CD14-positive monocyte (primary cell): ENCODE data around the gene ANO7. TPM values are rescaled to one million over a fixed set of nuclear protein-coding genes. Genes with fewer than 3 reads are reported as not detected.
A peak's percentile ranks its signal among the peaks of the same experiment; 100 is the strongest.

Experiments used
- DNase-seq, 3 donors: peaks; one replicate each; pipeline ENCODE4 v3.0.0-alpha.2; 2011 to 2022
- H2AFZ ChIP-seq: 2 replicates; pipeline ENCODE4 v1.6.0; 2012; ENCODE audit warnings: mild to moderate bottlenecking, low read depth, low read length, inconsistent platforms; ENCODE audit not compliant: insufficient read depth, poor library complexity, severe bottlenecking
- H3K27ac ChIP-seq, 2 donors: 1 replicate in 1 of 2; 2 replicates in 1 of 2; pipeline ENCODE4 v1.5.1; 2012 to 2013; ENCODE audit warnings: low read length in 2 of 2, control low read depth in 1 of 2, inconsistent platforms in 1 of 2, low read depth in 1 of 2, mild to moderate bottlenecking in 1 of 2
- H3K27me3 ChIP-seq, 2 donors: one replicate each; pipeline versions ENCODE4 v1.6.0 to v1.6.1; 2011 to 2013; ENCODE audit warnings: low read length in 2 of 2; ENCODE audit not compliant: control insufficient read depth in 2 of 2, insufficient read depth in 2 of 2
- H3K36me3 ChIP-seq, 2 donors: replicated peaks in 1 of 2; 1 replicate in 1 of 2; 2 replicates in 1 of 2; pipeline versions ENCODE4 v1.5.1 to v1.6.1; 2012 to 2013; ENCODE audit warnings: low read length in 2 of 2, control low read depth in 1 of 2, inconsistent platforms in 1 of 2, mild to moderate bottlenecking in 1 of 2; ENCODE audit not compliant: insufficient read depth in 2 of 2, control insufficient read depth in 1 of 2
- H3K4me1 ChIP-seq, 2 donors: 1 replicate in 1 of 2; 2 replicates in 1 of 2; pipeline versions ENCODE4 v1.5.1 to v1.6.1; 2012 to 2013; ENCODE audit warnings: low read length in 2 of 2, control low read depth in 1 of 2, inconsistent platforms in 1 of 2, mild to moderate bottlenecking in 1 of 2, moderate library complexity in 1 of 2; ENCODE audit not compliant: insufficient read depth in 2 of 2, control insufficient read depth in 1 of 2
- H3K4me2 ChIP-seq: replicated peaks from 2 replicates; pipeline ENCODE3; 2012; ENCODE audit warnings: low read length, moderate library complexity, mild to moderate bottlenecking; ENCODE audit not compliant: poor library complexity, severe bottlenecking; ENCODE audit errors: extremely low read depth
- H3K4me3 ChIP-seq, 3 experiments: fragments of 200-600 bp in 1 of 3; sonication (generic) in 1 of 3; replicated peaks in 1 of 3; 1 replicate in 2 of 3; 2 replicates in 1 of 3; pipeline ENCODE4 v1.5.1; 2011 to 2013; ENCODE audit warnings: low read length in 3 of 3, mild to moderate bottlenecking in 3 of 3, control low read depth in 2 of 3, low read depth in 2 of 3, inconsistent platforms in 1 of 3, moderate library complexity in 1 of 3
- H3K79me2 ChIP-seq: 2 replicates; pipeline ENCODE4 v1.6.0; 2012; ENCODE audit warnings: mild to moderate bottlenecking, control low read depth, inconsistent platforms, low read length, moderate library complexity; ENCODE audit not compliant: insufficient read depth
- H3K9ac ChIP-seq: 2 replicates; pipeline ENCODE4 v1.6.0; 2017; ENCODE audit warnings: low read length, mild to moderate bottlenecking; ENCODE audit not compliant: insufficient read depth, poor library complexity, severe bottlenecking
- H3K9me3 ChIP-seq, 2 donors: replicated peaks in 1 of 2; 1 replicate in 1 of 2; 2 replicates in 1 of 2; pipeline versions ENCODE4 v1.5.1 to v1.6.1; 2012 to 2013; ENCODE audit warnings: low read length in 2 of 2, control low read depth in 1 of 2; ENCODE audit not compliant: control insufficient read depth in 1 of 2, insufficient read depth in 1 of 2
- H4K20me1 ChIP-seq: 2 replicates; pipeline ENCODE4 v1.6.0; 2012; ENCODE audit warnings: mild to moderate bottlenecking, low read length, control low read depth, moderate library complexity; ENCODE audit not compliant: insufficient read depth
- H3K27ac Mint-ChIP-seq, 7 donors: one replicate each; pipeline ENCODE4 v1.8.0; 2020; ENCODE audit warnings: mild to moderate bottlenecking in 7 of 7, mixed read lengths in 7 of 7, moderate library complexity in 6 of 7, inconsistent platforms in 2 of 7
- H3K27me3 Mint-ChIP-seq, 3 donors: one replicate each; pipeline ENCODE4 v1.8.0; 2021 to 2022; ENCODE audit warnings: low read depth in 3 of 3, mild to moderate bottlenecking in 3 of 3, mixed read lengths in 3 of 3, moderate library complexity in 3 of 3, inconsistent platforms in 1 of 3
- H3K36me3 Mint-ChIP-seq, 2 donors: one replicate each; pipeline ENCODE4 v1.8.0; 2020; ENCODE audit warnings: mixed read lengths in 2 of 2, inconsistent platforms in 1 of 2, mild to moderate bottlenecking in 1 of 2
- H3K4me1 Mint-ChIP-seq: one replicate; pipeline ENCODE4 v1.8.0; 2020; ENCODE audit warnings: mild to moderate bottlenecking, mixed read lengths
- H3K4me3 Mint-ChIP-seq, 2 donors: one replicate each; pipeline ENCODE4 v1.8.0; 2020; ENCODE audit warnings: mild to moderate bottlenecking in 2 of 2, mixed read lengths in 2 of 2, moderate library complexity in 1 of 2
- H3K9me3 Mint-ChIP-seq, 7 donors: one replicate each; pipeline ENCODE4 v1.8.0; 2020 to 2022; ENCODE audit warnings: mixed read lengths in 7 of 7, mild to moderate bottlenecking in 6 of 7, moderate library complexity in 6 of 7, inconsistent platforms in 2 of 7
- WGBS: methylation state at CpG from one replicate; pipeline ENCODE4 v1.1.5; 2013; ENCODE audit warnings: missing lambda C conversion rate; ENCODE audit not compliant: insufficient coverage; 5-methylcytosine and 5-hydroxymethylcytosine counted together
- intact Hi-C, 2 donors: fragments of 100-400 bp; cut with micrococcal nuclease; formaldehyde crosslinking; loops; one replicate each; pipeline versions ENCODE4 v1.15.0 to v1.15.1; 2023
- polyA plus RNA-seq, 3 donors: library from polyadenylated mRNA; depleted of rRNA in 1 of 3; unstranded in 2 of 3; stranded (reverse) in 1 of 3; fragments of 300-500 nt in 2 of 3; fragments of >200 nt in 1 of 3; fragmentation: Illumina TruSeq in 2 of 3; gene quantifications; 1 replicate in 2 of 3; 2 replicates in 1 of 3; pipeline ENCODE4 v1.2.3, GENCODE V29; 2012 to 2021
- TF ChIP-seq, protein P1 (sequence below): fragments of 200-600 bp; IDR thresholded peaks from one replicate; pipeline ENCODE4 v1.8.0; 2022; ENCODE audit warnings: antibody characterized with exemption, mild to moderate bottlenecking

Gene ANO7
- polyA plus RNA-seq, 3 donors: 0.03 TPM; not detected in 2

DNA sequence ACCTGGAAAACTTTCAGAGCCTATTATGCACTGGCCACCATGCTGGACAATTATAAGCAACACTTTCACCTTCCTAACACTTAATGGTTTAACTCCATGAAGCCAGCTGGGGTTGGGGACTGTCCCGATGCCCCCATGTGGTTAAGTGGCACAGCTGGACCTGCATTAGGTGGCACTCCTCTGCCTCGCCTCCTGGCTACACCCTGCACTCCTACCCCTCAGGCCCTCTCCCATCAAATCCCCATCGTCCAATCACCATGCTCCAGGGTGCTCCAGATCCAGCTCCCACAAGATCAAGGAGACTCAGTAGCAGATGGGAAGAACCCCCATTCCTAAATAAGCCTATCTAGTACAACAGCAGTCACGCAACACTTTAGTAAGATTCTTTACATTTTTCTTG, 73.2 kb downstream of the ANO7 start:
- Histone ChIP-seq H3K27ac (no peak overlapping the region), H3K4me1 (no peaks in the 10 kb centered on the region), H4K20me1 (peaks cover 53% of the 10 kb centered on the region), H3K36me3 (peaks cover 89 to 99% of the 10 kb centered on the region in 2 donors), H3K4me2 (no peak overlapping the region), H3K4me3 (no peak overlapping the region), H3K27me3 (no peaks in the 10 kb centered on the region), H3K79me2 (peaks cover 26% of the 10 kb centered on the region), H3K9ac (no peak overlapping the region), H3K9me3 (no peaks in the 10 kb centered on the region), H2AFZ (no peak overlapping the region)
- no peak for DNase-seq
- Mint-ChIP-seq H3K4me1 (no peaks in the 10 kb centered on the region), H3K27ac (peak overlapping the region in 2 of 7 donors; percentile 45 to 55), H3K36me3 (peaks cover 81 to 95% of the 10 kb centered on the region in 2 donors), H3K9me3 (peaks cover 0 to 2% (median 0%) of the 10 kb centered on the region in 7 donors), H3K27me3 (no peaks in the 10 kb centered on the region), H3K4me3 (no peak overlapping the region)
- intact Hi-C loops: no loop called here
- 100% methylated on average over 3 of the region's 4 CpGs for WGBS
- TF ChIP-seq, protein P1, sequence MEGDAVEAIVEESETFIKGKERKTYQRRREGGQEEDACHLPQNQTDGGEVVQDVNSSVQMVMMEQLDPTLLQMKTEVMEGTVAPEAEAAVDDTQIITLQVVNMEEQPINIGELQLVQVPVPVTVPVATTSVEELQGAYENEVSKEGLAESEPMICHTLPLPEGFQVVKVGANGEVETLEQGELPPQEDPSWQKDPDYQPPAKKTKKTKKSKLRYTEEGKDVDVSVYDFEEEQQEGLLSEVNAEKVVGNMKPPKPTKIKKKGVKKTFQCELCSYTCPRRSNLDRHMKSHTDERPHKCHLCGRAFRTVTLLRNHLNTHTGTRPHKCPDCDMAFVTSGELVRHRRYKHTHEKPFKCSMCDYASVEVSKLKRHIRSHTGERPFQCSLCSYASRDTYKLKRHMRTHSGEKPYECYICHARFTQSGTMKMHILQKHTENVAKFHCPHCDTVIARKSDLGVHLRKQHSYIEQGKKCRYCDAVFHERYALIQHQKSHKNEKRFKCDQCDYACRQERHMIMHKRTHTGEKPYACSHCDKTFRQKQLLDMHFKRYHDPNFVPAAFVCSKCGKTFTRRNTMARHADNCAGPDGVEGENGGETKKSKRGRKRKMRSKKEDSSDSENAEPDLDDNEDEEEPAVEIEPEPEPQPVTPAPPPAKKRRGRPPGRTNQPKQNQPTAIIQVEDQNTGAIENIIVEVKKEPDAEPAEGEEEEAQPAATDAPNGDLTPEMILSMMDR: no peak

DNA sequence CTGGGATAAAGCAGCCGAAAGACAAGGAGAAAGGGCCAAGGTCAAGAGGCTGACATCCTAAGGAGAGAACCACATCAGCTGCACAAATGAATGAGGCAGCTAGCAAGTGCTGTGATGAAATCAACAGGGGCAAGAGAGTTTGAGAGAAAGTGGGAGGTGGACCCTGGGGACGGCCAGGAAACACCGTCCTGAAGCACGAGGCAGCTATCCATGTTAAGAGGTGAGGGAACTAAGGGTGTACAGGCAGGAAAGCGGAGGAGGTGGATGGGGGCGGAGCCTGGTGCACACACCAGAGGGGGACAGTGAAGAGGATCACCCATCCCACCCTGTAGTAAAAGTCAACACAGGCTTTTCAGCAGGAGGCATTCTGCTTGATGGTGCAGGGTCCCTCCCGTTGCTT, 74.6 kb downstream of the ANO7 start:
- no peaks in the 10 kb centered on the region for H3K27me3 Mint-ChIP-seq
- no peak overlapping the region for H2AFZ ChIP-seq
- peaks cover 33% of the 10 kb centered on the region for H3K79me2 ChIP-seq
- no peak overlapping the region for H3K4me2 ChIP-seq
- H3K9me3 ChIP-seq: no peaks in the 10 kb centered on the region
- H3K27ac Mint-ChIP-seq: peak overlapping the region in 1 of 7 donors; percentile 27
- H3K9me3 Mint-ChIP-seq: peaks cover 0 to 2% (median 0%) of the 10 kb centered on the region in 7 donors
- H3K36me3 Mint-ChIP-seq: peaks cover 77 to 93% of the 10 kb centered on the region in 2 donors
- TF ChIP-seq, protein P1: no peak
- peaks cover 58% of the 10 kb centered on the region for H4K20me1 ChIP-seq
- DNase-seq: no peak
- peaks cover 89 to 99% of the 10 kb centered on the region in 2 donors for H3K36me3 ChIP-seq
- peak overlapping the region in 1 of 2 donors; percentile 12 for H3K27ac ChIP-seq
- intact Hi-C loops: no loop called here
- no peak overlapping the region for H3K4me3 ChIP-seq
- H3K4me1 ChIP-seq: no peaks in the 10 kb centered on the region
- no peaks in the 10 kb centered on the region for H3K27me3 ChIP-seq
- WGBS: 98% methylated on average over 6 of the region's 7 CpGs
- no peak overlapping the region for H3K9ac ChIP-seq
- no peak overlapping the region for H3K4me3 Mint-ChIP-seq
- H3K4me1 Mint-ChIP-seq: no peaks in the 10 kb centered on the region
